CD14-positive monocyte (primary cell): ENCODE data around the gene QSOX2. TPM values are rescaled to one million over a fixed set of nuclear protein-coding genes. Genes with fewer than 3 reads are reported as not detected.

Experiments
- DNase-seq, 3 donors: peaks; one replicate each; pipeline ENCODE4 v3.0.0-alpha.2; 2011 to 2022
- H2AFZ ChIP-seq: 2 replicates; pipeline ENCODE4 v1.6.0; 2012; ENCODE audit warnings: mild to moderate bottlenecking, low read depth, low read length, inconsistent platforms; ENCODE audit not compliant: insufficient read depth, poor library complexity, severe bottlenecking
- H3K27ac ChIP-seq, 2 donors: 1 replicate in 1 of 2; 2 replicates in 1 of 2; pipeline ENCODE4 v1.5.1; 2012 to 2013; ENCODE audit warnings: low read length in 2 of 2, control low read depth in 1 of 2, inconsistent platforms in 1 of 2, low read depth in 1 of 2, mild to moderate bottlenecking in 1 of 2
- H3K27me3 ChIP-seq, 2 donors: one replicate each; pipeline versions ENCODE4 v1.6.0 to v1.6.1; 2011 to 2013; ENCODE audit warnings: low read length in 2 of 2; ENCODE audit not compliant: control insufficient read depth in 2 of 2, insufficient read depth in 2 of 2
- H3K36me3 ChIP-seq, 2 donors: replicated peaks in 1 of 2; 1 replicate in 1 of 2; 2 replicates in 1 of 2; pipeline versions ENCODE4 v1.5.1 to v1.6.1; 2012 to 2013; ENCODE audit warnings: low read length in 2 of 2, control low read depth in 1 of 2, inconsistent platforms in 1 of 2, mild to moderate bottlenecking in 1 of 2; ENCODE audit not compliant: insufficient read depth in 2 of 2, control insufficient read depth in 1 of 2
- H3K4me1 ChIP-seq, 2 donors: 1 replicate in 1 of 2; 2 replicates in 1 of 2; pipeline versions ENCODE4 v1.5.1 to v1.6.1; 2012 to 2013; ENCODE audit warnings: low read length in 2 of 2, control low read depth in 1 of 2, inconsistent platforms in 1 of 2, mild to moderate bottlenecking in 1 of 2, moderate library complexity in 1 of 2; ENCODE audit not compliant: insufficient read depth in 2 of 2, control insufficient read depth in 1 of 2
- H3K4me2 ChIP-seq: replicated peaks from 2 replicates; pipeline ENCODE3; 2012; ENCODE audit warnings: low read length, moderate library complexity, mild to moderate bottlenecking; ENCODE audit not compliant: poor library complexity, severe bottlenecking; ENCODE audit errors: extremely low read depth
- H3K4me3 ChIP-seq, 3 experiments: fragments of 200-600 bp in 1 of 3; sonication (generic) in 1 of 3; replicated peaks in 1 of 3; 1 replicate in 2 of 3; 2 replicates in 1 of 3; pipeline ENCODE4 v1.5.1; 2011 to 2013; ENCODE audit warnings: low read length in 3 of 3, mild to moderate bottlenecking in 3 of 3, control low read depth in 2 of 3, low read depth in 2 of 3, inconsistent platforms in 1 of 3, moderate library complexity in 1 of 3
- H3K79me2 ChIP-seq: 2 replicates; pipeline ENCODE4 v1.6.0; 2012; ENCODE audit warnings: mild to moderate bottlenecking, control low read depth, inconsistent platforms, low read length, moderate library complexity; ENCODE audit not compliant: insufficient read depth
- H3K9ac ChIP-seq: 2 replicates; pipeline ENCODE4 v1.6.0; 2017; ENCODE audit warnings: low read length, mild to moderate bottlenecking; ENCODE audit not compliant: insufficient read depth, poor library complexity, severe bottlenecking
- H3K9me3 ChIP-seq, 2 donors: replicated peaks in 1 of 2; 1 replicate in 1 of 2; 2 replicates in 1 of 2; pipeline versions ENCODE4 v1.5.1 to v1.6.1; 2012 to 2013; ENCODE audit warnings: low read length in 2 of 2, control low read depth in 1 of 2; ENCODE audit not compliant: control insufficient read depth in 1 of 2, insufficient read depth in 1 of 2
- H4K20me1 ChIP-seq: 2 replicates; pipeline ENCODE4 v1.6.0; 2012; ENCODE audit warnings: mild to moderate bottlenecking, low read length, control low read depth, moderate library complexity; ENCODE audit not compliant: insufficient read depth
- H3K27ac Mint-ChIP-seq, 7 donors: one replicate each; pipeline ENCODE4 v1.8.0; 2020; ENCODE audit warnings: mild to moderate bottlenecking in 7 of 7, mixed read lengths in 7 of 7, moderate library complexity in 6 of 7, inconsistent platforms in 2 of 7
- H3K27me3 Mint-ChIP-seq, 3 donors: one replicate each; pipeline ENCODE4 v1.8.0; 2021 to 2022; ENCODE audit warnings: low read depth in 3 of 3, mild to moderate bottlenecking in 3 of 3, mixed read lengths in 3 of 3, moderate library complexity in 3 of 3, inconsistent platforms in 1 of 3
- H3K36me3 Mint-ChIP-seq, 2 donors: one replicate each; pipeline ENCODE4 v1.8.0; 2020; ENCODE audit warnings: mixed read lengths in 2 of 2, inconsistent platforms in 1 of 2, mild to moderate bottlenecking in 1 of 2
- H3K4me1 Mint-ChIP-seq: one replicate; pipeline ENCODE4 v1.8.0; 2020; ENCODE audit warnings: mild to moderate bottlenecking, mixed read lengths
- H3K4me3 Mint-ChIP-seq, 2 donors: one replicate each; pipeline ENCODE4 v1.8.0; 2020; ENCODE audit warnings: mild to moderate bottlenecking in 2 of 2, mixed read lengths in 2 of 2, moderate library complexity in 1 of 2
- H3K9me3 Mint-ChIP-seq, 7 donors: one replicate each; pipeline ENCODE4 v1.8.0; 2020 to 2022; ENCODE audit warnings: mixed read lengths in 7 of 7, mild to moderate bottlenecking in 6 of 7, moderate library complexity in 6 of 7, inconsistent platforms in 2 of 7
- WGBS: methylation state at CpG from one replicate; pipeline ENCODE4 v1.1.5; 2013; ENCODE audit warnings: missing lambda C conversion rate; ENCODE audit not compliant: insufficient coverage; 5-methylcytosine and 5-hydroxymethylcytosine counted together
- intact Hi-C, 2 donors: fragments of 100-400 bp; cut with micrococcal nuclease; formaldehyde crosslinking; loops; one replicate each; pipeline versions ENCODE4 v1.15.0 to v1.15.1; 2023
- polyA plus RNA-seq, 3 donors: library from polyadenylated mRNA; depleted of rRNA in 1 of 3; unstranded in 2 of 3; stranded (reverse) in 1 of 3; fragments of 300-500 nt in 2 of 3; fragments of >200 nt in 1 of 3; fragmentation: Illumina TruSeq in 2 of 3; gene quantifications; 1 replicate in 2 of 3; 2 replicates in 1 of 3; pipeline ENCODE4 v1.2.3, GENCODE V29; 2012 to 2021
- TF ChIP-seq, protein P1 (sequence below): fragments of 200-600 bp; IDR thresholded peaks from one replicate; pipeline ENCODE4 v1.8.0; 2022; ENCODE audit warnings: antibody characterized with exemption, mild to moderate bottlenecking

The QSOX2 gene
- polyA plus RNA-seq, 3 donors: 0.03 to 8.4 (median 0.17) TPM

DNA sequence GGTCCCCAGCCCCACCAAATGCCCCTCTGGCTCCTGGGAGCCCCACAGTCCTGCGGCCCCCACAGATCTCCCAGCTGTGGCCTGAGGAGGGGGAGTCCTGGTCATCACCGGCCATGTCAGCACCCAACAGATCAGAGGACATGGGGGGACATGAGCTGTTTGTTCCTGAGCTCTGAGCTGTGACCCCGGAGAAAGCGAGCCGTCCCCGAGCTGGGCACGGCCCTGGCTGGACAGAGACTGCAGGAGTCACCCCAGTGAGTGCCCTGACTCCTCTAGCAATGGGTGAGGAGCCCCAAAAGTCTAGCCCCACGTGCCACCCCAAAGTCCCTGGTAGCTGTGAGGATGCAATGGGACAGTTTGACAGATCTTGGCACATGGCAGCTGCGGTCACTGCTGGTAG lies 32.6 kb upstream of the QSOX2 start:
- Histone ChIP-seq H3K4me1 (no peaks in the 10 kb centered on the region), H3K4me3 (no peak overlapping the region), H3K36me3 (no peaks in the 10 kb centered on the region), H3K27ac (no peak overlapping the region), H3K9ac (no peak overlapping the region), H3K27me3 (no peaks in the 10 kb centered on the region), H2AFZ (no peak overlapping the region), H3K79me2 (no peaks in the 10 kb centered on the region), H4K20me1 (no peaks in the 10 kb centered on the region), H3K4me2 (no peak overlapping the region), H3K9me3 (no peaks in the 10 kb centered on the region)
- intact Hi-C loops: no loop called here
- WGBS: 86% methylated on average over 8 of the region's 9 CpGs
- Mint-ChIP-seq H3K27ac (no peak overlapping the region), H3K36me3 (no peaks in the 10 kb centered on the region), H3K4me3 (no peak overlapping the region), H3K27me3 (peaks cover 2 to 23% (median 12%) of the 10 kb centered on the region in 3 donors), H3K9me3 (no peaks in the 10 kb centered on the region), H3K4me1 (no peaks in the 10 kb centered on the region)
- no peak for DNase-seq
- TF ChIP-seq, protein P1, sequence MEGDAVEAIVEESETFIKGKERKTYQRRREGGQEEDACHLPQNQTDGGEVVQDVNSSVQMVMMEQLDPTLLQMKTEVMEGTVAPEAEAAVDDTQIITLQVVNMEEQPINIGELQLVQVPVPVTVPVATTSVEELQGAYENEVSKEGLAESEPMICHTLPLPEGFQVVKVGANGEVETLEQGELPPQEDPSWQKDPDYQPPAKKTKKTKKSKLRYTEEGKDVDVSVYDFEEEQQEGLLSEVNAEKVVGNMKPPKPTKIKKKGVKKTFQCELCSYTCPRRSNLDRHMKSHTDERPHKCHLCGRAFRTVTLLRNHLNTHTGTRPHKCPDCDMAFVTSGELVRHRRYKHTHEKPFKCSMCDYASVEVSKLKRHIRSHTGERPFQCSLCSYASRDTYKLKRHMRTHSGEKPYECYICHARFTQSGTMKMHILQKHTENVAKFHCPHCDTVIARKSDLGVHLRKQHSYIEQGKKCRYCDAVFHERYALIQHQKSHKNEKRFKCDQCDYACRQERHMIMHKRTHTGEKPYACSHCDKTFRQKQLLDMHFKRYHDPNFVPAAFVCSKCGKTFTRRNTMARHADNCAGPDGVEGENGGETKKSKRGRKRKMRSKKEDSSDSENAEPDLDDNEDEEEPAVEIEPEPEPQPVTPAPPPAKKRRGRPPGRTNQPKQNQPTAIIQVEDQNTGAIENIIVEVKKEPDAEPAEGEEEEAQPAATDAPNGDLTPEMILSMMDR: no peak

DNA sequence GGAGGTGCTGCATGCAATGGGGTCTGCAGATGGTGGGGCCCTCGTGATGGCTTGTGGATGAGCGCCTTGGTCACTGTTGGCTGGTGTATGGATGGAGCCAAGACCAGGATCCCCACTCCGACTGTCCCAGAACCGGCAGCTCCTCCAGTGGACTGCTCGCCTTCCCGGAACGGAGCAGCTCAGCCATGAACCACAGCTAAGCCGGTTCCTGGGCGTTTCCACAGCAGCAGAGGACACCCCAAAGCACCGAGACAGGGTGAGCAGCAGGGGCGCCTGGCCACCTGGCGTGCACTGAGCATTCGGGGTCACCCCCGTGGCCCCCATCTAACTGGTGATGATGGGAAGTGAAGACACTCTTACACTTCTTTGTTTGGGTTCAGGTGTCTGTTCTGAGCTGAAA lies 32.1 kb upstream of the QSOX2 start:
- intact Hi-C loops: no loop called here
- no peak overlapping the region for H3K4me3 ChIP-seq
- H3K4me2 ChIP-seq: no peak overlapping the region
- no peak overlapping the region for H3K27ac Mint-ChIP-seq
- H3K4me1 Mint-ChIP-seq: no peaks in the 10 kb centered on the region
- peaks cover 2 to 20% (median 8%) of the 10 kb centered on the region in 3 donors for H3K27me3 Mint-ChIP-seq
- no peak overlapping the region for H3K4me3 Mint-ChIP-seq
- no peak for DNase-seq
- H3K9me3 Mint-ChIP-seq: no peaks in the 10 kb centered on the region
- no peaks in the 10 kb centered on the region for H3K4me1 ChIP-seq
- no peak overlapping the region for H3K9ac ChIP-seq
- WGBS: 92% methylated on average over 8 of the region's 14 CpGs
- H3K79me2 ChIP-seq: no peaks in the 10 kb centered on the region
- TF ChIP-seq, protein P1: no peak
- no peaks in the 10 kb centered on the region for H3K27me3 ChIP-seq
- H3K27ac ChIP-seq: no peak overlapping the region
- no peak overlapping the region for H2AFZ ChIP-seq
- no peaks in the 10 kb centered on the region for H4K20me1 ChIP-seq
- H3K9me3 ChIP-seq: no peaks in the 10 kb centered on the region
- H3K36me3 Mint-ChIP-seq: no peaks in the 10 kb centered on the region
- H3K36me3 ChIP-seq: no peaks in the 10 kb centered on the region
